ENCODE results near the gene CES3.

Gene CES3

GRCh38 chr16:66921729-66922450, 39.2 kb upstream of the CES3 start:
- DNase-seq (ENCODE audit: extremely low read depth, low read depth), result no peak
- TF ChIP-seq, protein P1, sequence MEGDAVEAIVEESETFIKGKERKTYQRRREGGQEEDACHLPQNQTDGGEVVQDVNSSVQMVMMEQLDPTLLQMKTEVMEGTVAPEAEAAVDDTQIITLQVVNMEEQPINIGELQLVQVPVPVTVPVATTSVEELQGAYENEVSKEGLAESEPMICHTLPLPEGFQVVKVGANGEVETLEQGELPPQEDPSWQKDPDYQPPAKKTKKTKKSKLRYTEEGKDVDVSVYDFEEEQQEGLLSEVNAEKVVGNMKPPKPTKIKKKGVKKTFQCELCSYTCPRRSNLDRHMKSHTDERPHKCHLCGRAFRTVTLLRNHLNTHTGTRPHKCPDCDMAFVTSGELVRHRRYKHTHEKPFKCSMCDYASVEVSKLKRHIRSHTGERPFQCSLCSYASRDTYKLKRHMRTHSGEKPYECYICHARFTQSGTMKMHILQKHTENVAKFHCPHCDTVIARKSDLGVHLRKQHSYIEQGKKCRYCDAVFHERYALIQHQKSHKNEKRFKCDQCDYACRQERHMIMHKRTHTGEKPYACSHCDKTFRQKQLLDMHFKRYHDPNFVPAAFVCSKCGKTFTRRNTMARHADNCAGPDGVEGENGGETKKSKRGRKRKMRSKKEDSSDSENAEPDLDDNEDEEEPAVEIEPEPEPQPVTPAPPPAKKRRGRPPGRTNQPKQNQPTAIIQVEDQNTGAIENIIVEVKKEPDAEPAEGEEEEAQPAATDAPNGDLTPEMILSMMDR (IDR thresholded peaks at IDR 0.05; ENCODE audit: low read depth, low read length), result no peak

DNA sequence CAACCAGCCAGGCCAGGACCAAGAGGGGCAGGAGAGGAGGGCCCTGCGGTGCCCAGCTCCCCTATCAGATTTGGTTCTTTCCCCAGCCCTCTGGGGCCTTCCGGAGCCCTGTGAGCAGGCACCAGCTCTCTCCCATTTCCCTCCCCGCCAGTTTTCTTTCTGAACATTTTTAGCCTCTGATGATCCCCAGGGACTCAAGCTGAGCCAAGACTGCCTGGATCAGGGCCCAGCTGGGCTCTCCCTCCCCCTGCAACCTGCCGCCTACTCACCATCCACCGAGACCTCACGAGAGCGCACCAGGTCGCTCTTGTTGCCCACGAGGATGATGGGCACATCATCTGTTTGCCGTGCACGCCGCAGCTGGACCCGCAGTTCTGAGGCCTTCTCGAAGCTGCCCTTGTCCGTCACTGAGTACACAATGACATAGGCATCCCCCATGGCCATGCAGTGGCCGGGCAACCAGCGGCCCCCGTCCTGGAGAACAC, 37.8 kb upstream of the CES3 start:
- DNase-seq (ENCODE audit: extremely low read depth, low read depth), result no peak
- TF ChIP-seq, protein P1 (IDR thresholded peaks at IDR 0.05; ENCODE audit: low read depth, low read length), result no peak

DNA sequence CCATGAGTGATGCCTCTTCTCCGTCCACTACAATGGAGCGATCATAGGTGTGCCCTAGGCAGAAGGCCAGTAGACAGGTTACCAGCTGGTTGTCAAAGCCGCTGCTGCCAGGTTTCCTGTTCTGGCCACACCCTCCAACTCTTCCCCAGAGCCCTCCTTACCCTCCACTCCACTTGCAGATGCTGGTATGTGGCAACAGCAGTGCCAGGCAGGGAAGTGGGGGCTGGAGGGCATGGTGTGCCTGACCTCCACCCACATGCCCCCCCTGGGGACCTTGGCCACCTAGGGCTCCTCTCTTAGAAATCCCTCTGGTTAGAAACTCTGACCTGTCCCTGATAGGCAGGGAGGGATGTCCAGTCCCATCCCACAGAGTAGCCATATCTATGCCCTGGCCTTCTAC, 37.2 kb upstream of the CES3 start:
- TF ChIP-seq, protein P1 (IDR thresholded peaks at IDR 0.05; ENCODE audit: low read depth, low read length), result no peak
- no peak for DNase-seq (ENCODE audit: extremely low read depth, low read depth)

DNA sequence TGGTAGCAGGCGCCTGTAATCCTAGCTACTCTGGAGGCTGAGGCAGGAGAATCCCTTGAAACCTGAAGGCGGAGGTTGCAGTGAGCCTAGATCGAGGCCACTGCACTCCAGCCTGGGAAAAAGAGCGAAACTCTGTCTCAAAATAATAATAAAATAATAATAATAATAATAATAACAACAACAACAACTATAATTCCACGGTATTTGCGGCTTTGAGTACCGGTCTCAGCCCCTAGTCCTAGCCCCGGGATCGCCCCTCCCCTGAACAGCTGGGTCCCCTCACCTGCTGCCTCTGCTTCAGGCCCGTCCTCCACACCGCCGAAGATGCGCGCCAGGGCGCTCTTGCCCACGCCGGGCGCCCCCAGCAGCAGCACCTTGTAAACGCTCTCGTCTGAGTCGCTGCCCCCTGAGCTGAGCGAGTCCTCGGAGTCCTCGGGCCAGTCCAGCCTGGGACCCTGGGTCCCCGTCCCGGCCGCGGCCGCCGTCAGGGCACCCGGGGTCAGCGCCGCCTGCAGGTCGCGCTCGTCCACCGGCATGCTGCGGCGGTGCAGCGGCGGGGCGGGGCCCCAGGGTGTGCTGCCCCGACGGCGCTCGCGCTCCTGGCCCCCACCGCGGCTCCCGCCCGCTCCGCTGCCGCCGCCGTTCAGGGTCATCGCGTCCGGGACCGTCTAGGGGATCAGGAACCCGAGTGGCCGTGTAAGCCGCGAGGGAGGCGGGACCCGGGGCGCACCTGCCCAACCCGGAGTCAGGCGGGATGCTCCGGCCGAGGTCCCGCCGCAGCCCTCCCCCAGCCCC, 36.3 kb upstream of the CES3 start:
- no peak for DNase-seq (ENCODE audit: extremely low read depth, low read depth)
- TF ChIP-seq, protein P1 (IDR thresholded peaks at IDR 0.05; ENCODE audit: low read depth, low read length), result peak; percentile 14

DNA sequence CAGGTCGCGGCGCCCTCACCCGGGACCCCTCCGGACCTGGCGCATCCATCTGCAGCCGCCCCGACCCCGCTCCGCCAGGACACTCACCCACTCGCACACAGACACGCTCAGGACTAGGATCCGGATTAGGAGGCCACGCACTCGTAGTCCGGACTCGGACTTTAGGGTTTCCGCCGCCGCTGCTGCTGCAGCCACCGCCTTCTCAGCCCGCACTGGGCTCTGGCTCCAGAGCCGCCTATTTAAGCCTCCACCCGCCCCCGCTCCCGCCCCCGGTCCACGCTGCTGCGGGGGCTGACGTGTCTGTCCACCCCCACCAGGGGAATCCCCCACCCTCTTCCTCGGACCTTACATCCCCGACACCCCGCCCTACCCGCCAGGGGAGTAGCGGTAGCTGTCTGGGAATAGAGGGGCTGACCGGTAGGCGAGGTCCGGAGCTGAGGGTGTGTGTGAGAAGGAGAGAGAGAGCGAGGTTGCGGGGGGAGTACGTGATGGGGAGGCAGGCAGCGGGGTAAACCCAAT, 35.7 kb upstream of the CES3 start, which contains the start of gene RRAD:
Gene RRAD (minus strand): TSS at position 214 of the 519 bp plus-strand sequence. CDS start 356 bp downstream, outside the sequence.
- TF ChIP-seq, protein P1 (IDR thresholded peaks at IDR 0.05; ENCODE audit: low read depth, low read length), result no peak
- no peak for DNase-seq (ENCODE audit: extremely low read depth, low read depth)

DNA sequence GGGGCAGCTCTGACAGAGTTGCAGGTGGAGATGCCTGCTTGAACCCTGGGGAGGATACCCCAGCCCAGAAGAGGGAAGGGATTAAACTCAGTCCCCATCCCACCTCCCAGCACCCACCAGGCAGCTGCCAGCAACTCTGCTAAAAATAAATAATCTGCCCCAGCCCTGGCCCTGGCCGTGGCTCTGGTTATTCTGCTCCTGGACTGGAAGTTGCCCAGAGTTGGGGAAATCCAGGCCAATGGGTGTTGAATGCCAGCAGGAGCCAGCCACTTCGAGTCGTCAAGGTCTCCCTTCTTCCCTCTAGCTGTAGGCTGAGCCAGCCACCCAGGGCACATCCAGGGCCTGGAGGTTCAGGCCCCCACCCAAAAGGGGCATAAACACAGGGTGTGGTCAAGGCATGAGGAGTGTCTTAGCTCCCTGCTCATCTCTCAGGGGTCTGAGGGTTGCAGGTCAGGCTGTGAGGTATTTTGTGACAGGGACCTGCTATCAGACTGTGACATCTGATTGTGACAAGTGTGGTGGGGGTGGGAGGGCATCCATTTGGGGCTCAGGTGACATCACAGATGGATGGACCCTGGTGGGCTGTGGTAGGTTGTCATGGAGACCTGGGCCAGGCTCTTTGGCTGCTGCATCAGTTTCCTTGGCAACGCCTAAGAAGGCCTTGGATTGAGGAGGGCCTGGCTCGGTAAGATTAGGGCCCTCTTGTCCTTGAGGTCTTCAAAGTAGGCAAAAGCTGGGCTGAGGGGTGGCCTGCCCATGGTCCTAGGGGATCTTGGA, 34.7 kb upstream of the CES3 start:
- no peak for DNase-seq (ENCODE audit: extremely low read depth, low read depth)
- TF ChIP-seq, protein P1 (IDR thresholded peaks at IDR 0.05; ENCODE audit: low read depth, low read length), result no peak
